Measurements from ENCODE around the gene INPP4B. TPM values are rescaled to one million over a fixed set of nuclear protein-coding genes. Genes with fewer than 3 reads are reported as not detected.

Gene INPP4B
- total and polyA plus RNA-seq, 9 donors = 1.7 to 14.7 (median 10.7) TPM

DNA sequence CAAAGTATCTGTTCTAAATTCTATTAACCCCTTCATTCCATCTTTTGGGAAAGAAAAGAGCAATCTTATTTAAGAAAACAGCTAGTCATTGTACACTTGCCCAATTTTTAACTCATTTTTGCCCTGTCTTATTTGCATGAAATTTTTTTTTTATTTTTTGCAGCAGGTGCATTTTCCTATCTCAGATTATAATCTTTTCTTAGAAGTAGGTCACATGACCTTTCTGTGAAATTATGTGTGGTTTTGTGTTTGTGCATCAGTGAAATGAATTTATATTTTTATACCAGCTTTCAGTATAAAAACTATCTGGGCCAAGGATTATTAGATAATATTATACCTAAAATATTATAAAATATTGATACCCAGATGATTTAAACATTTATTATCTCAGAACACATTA lies 145.6 kb downstream of the INPP4B start:
- intact Hi-C loops (cut with DNase I) = no loop called here
- H3K36me3 ChIP-seq = no peaks in the 10 kb centered on the region
- TF ChIP-seq, protein P1, sequence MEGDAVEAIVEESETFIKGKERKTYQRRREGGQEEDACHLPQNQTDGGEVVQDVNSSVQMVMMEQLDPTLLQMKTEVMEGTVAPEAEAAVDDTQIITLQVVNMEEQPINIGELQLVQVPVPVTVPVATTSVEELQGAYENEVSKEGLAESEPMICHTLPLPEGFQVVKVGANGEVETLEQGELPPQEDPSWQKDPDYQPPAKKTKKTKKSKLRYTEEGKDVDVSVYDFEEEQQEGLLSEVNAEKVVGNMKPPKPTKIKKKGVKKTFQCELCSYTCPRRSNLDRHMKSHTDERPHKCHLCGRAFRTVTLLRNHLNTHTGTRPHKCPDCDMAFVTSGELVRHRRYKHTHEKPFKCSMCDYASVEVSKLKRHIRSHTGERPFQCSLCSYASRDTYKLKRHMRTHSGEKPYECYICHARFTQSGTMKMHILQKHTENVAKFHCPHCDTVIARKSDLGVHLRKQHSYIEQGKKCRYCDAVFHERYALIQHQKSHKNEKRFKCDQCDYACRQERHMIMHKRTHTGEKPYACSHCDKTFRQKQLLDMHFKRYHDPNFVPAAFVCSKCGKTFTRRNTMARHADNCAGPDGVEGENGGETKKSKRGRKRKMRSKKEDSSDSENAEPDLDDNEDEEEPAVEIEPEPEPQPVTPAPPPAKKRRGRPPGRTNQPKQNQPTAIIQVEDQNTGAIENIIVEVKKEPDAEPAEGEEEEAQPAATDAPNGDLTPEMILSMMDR (IDR thresholded peaks at IDR 0.05) = no peak
- TF ChIP-seq EP300 (IDR thresholded peaks at IDR 0.05) (no peak), POLR2A (IDR thresholded peaks at IDR 0.05) (no peak)
- H3K4me1 ChIP-seq (ENCODE audit: insufficient read depth) = peaks cover 2% of the 10 kb centered on the region
- H3K27me3 ChIP-seq = no peaks in the 10 kb centered on the region
- DNase-seq = no peak
- H3K4me3 ChIP-seq = no peak overlapping the region
- no peaks in the 10 kb centered on the region for H3K9me3 ChIP-seq
- H3K27ac ChIP-seq = no peak overlapping the region

DNA sequence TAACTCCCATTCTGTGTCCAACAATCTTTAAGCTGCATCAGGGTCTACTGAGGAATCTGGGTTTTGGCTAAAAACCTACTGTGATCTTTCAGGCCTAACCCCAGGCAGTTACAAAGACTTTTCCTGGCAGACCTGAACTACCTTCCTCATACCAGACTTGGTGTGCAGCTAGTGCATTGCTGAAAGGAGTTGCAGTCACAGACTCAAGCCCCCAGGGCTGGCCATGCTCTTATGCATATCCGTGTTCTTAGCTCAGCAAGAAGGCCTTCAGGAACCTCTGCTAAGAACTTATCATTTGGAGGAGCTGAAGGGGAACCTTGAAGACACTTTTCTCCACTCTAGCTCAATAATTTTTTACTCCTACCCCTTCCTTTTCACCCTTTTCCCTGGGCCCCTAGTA lies 147.5 kb downstream of the INPP4B start:
- no peaks in the 10 kb centered on the region for H3K27me3 ChIP-seq
- peaks cover 2% of the 10 kb centered on the region for H3K4me1 ChIP-seq (ENCODE audit: insufficient read depth)
- no peaks in the 10 kb centered on the region for H3K36me3 ChIP-seq
- H3K9me3 ChIP-seq = no peaks in the 10 kb centered on the region
- WGBS, 3 donors = 81 to 97% (median 90%) methylated on average over 1 of the region's 1 CpG
- no peak overlapping the region for H3K27ac ChIP-seq
- intact Hi-C loops (cut with DNase I) = no loop called here
- TF ChIP-seq EP300 (IDR thresholded peaks at IDR 0.05) (no peak), POLR2A (IDR thresholded peaks at IDR 0.05) (no peak)
- TF ChIP-seq, protein P1 (IDR thresholded peaks at IDR 0.05) = no peak
- no peak for DNase-seq
- H3K4me3 ChIP-seq = no peak overlapping the region

DNA sequence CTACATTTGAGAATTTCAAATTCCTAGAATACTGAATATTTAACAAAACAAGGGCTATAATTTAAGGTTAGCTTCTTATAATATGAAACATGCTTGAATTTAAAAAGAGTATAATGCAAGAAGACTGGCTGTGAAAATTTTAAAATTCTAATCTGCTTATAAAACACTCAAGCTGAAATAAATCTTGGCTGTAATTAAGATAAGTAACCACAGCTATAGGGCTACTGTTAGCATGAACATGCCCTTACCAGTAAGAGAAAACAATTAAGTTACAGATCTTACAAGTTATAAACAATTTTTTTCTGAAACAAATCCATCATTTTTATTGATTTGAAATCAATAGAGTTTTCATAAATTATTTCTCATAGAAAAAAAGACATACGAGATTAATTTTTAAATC lies 148.2 kb downstream of the INPP4B start:
- Histone ChIP-seq H3K27ac (no peak overlapping the region), H3K9me3 (no peaks in the 10 kb centered on the region), H3K27me3 (no peaks in the 10 kb centered on the region), H3K4me3 (no peak overlapping the region), H3K4me1 (ENCODE audit: insufficient read depth) (peaks cover 2% of the 10 kb centered on the region), H3K36me3 (no peaks in the 10 kb centered on the region)
- TF ChIP-seq, protein P1 (IDR thresholded peaks at IDR 0.05) = no peak
- TF ChIP-seq POLR2A (IDR thresholded peaks at IDR 0.05) = no peak
- TF ChIP-seq EP300 (IDR thresholded peaks at IDR 0.05) = no peak
- 95 to 98% (median 97%) methylated on average over 1 of the region's 1 CpG for WGBS, 3 donors
- DNase-seq = no peak
- intact Hi-C loops (cut with DNase I) = no loop called here

DNA sequence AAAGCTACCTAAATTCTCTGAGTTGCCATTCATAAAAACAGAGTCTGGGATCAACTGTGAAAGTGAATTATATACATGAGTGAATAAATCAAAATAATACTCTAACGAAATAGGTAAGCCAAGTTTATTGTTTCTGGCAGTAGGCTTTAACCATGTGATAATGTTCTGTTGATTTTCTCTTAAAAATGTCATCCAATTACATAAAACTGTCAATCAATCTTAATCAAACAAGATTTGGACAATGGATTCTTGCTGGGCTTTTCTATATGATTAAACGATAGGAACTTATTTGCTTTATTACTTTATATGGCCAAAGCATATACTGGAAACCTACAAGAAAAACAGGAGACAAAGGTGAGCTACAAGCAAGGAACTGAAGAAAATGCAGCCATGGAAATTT lies 148.8 kb downstream of the INPP4B start:
- no peak for DNase-seq
- intact Hi-C loops (cut with DNase I) = no loop called here
- WGBS, 3 donors = 67 to 86% (median 84%) methylated on average over 2 of the region's 2 CpGs

More for the DNA sequence above, 148.8 kb downstream of the INPP4B start:
- H3K9me3 ChIP-seq = no peaks in the 10 kb centered on the region
- H3K4me1 ChIP-seq (ENCODE audit: insufficient read depth) = peaks cover 2% of the 10 kb centered on the region
- TF ChIP-seq EP300 (IDR thresholded peaks at IDR 0.05) (no peak), POLR2A (IDR thresholded peaks at IDR 0.05) (no peak)
- TF ChIP-seq, protein P1 (IDR thresholded peaks at IDR 0.05) = no peak
- no peak overlapping the region for H3K27ac ChIP-seq
- H3K27me3 ChIP-seq = no peaks in the 10 kb centered on the region
- no peaks in the 10 kb centered on the region for H3K36me3 ChIP-seq
- H3K4me3 ChIP-seq = no peak overlapping the region

All from ovary (tissue), 9 donors.